GM18526 (cell line): ENCODE measurements around the gene RUFY3.

ENCODE experiments used
- POLR2A ChIP-seq: IDR thresholded peaks from 3 replicates; pipeline ENCODE4 v1.6.1; 2011; ENCODE audit not compliant: insufficient read length; ENCODE audit errors: extremely low read depth

Gene RUFY3

GRCh38 chr4:70754470-70754869 is 32.7 kb downstream of the RUFY3 start:
- TF ChIP-seq POLR2A = no peak

GRCh38 chr4:70754990-70755688 is 33.4 kb downstream of the RUFY3 start:
- TF ChIP-seq POLR2A = no peak

GRCh38 chr4:70759126-70759525 is 37.4 kb downstream of the RUFY3 start:
- TF ChIP-seq POLR2A = no peak

- TF ChIP-seq POLR2A = no peak
Observed at GRCh38 chr4:70759627-70760026, 37.9 kb downstream of the RUFY3 start.

GRCh38 chr4:70760662-70761061 is 38.9 kb downstream of the RUFY3 start:
- TF ChIP-seq POLR2A = no peak

- TF ChIP-seq POLR2A = no peak
Observed at GRCh38 chr4:70761276-70761816, 39.6 kb downstream of the RUFY3 start.

- no peak for TF ChIP-seq POLR2A
Observed at GRCh38 chr4:70765368-70765767, 43.6 kb downstream of the RUFY3 start.

- no peak for TF ChIP-seq POLR2A
Observed at GRCh38 chr4:70768301-70768948, 46.7 kb downstream of the RUFY3 start.

- TF ChIP-seq POLR2A = no peak
Observed at GRCh38 chr4:70772929-70773555, 51.3 kb downstream of the RUFY3 start.

GRCh38 chr4:70778888-70779422 is 57.2 kb downstream of the RUFY3 start:
- TF ChIP-seq POLR2A = no peak

GRCh38 chr4:70783096-70783495 is 61.3 kb downstream of the RUFY3 start:
- TF ChIP-seq POLR2A = no peak

GRCh38 chr4:70787496-70787895 is 65.7 kb downstream of the RUFY3 start:
- no peak for TF ChIP-seq POLR2A

GRCh38 chr4:70788733-70789132 is 67.0 kb downstream of the RUFY3 start:
- TF ChIP-seq POLR2A = no peak

GRCh38 chr4:70793626-70794025 is 71.9 kb downstream of the RUFY3 start:
- no peak for TF ChIP-seq POLR2A

GRCh38 chr4:70801265-70801809 is 79.6 kb downstream of the RUFY3 start:
- no peak for TF ChIP-seq POLR2A

- no peak for TF ChIP-seq POLR2A
Observed at GRCh38 chr4:70802928-70803580, 81.3 kb downstream of the RUFY3 start.

GRCh38 chr4:70808151-70808550 is 86.4 kb downstream of the RUFY3 start:
- no peak for TF ChIP-seq POLR2A
